Left colon (tissue), 2 donors: Measurements from ENCODE around the gene ITGB1. TPM values are rescaled to one million over a fixed set of nuclear protein-coding genes. Genes with fewer than 3 reads are reported as not detected.
"Not testable (repeated sequence)": the region's sequence is repeated elsewhere in the genome, so short reads cannot be mapped to it uniquely, and the experiment has no call there.

Source experiments
- ATAC-seq: fragments of 200-7000 bp; cut with Tn5 transposase; one replicate; pipeline ENCODE4 v1.9.1; 2020; ENCODE audit warnings: mild to moderate bottlenecking, moderate library complexity
- DNase-seq, 2 donors: peaks; one replicate each; pipeline ENCODE4 v3.0.0-alpha.2; 2020
- intact Hi-C, 2 donors: fragments of 100-400 bp; cut with DNase I in 1 of 2; cut with micrococcal nuclease in 1 of 2; formaldehyde crosslinking; loops; one replicate each; pipeline versions ENCODE4 v1.11.2 to v1.14.0; 2022; cut with DNase I, micrococcal nuclease
- total RNA-seq, 2 donors: library from RNA; stranded (reverse); fragmentation: NEBNext Ultra II Directional; extraction: Animal tissue kit (Norgen Biotek cat#: 25700); gene quantifications; one replicate each; pipeline ENCODE4 v1.2.1, GENCODE V29; 2021
- donor health status: DM: no; HTN: no; CAD: no.
- donor health status: DM: yes; HTN: yes; CAD: no.

Gene ITGB1
- total RNA-seq, 2 donors from 2014 or later = 303 to 331 TPM

- intact Hi-C loops = no loop called here
- peak in 1 of 2 donors; percentile 48 for DNase-seq
- peak; percentile 88 for ATAC-seq
These were observed 14.0 kb downstream of the ITGB1 start for GRCh38 chr10:32943854-32944661.

GRCh38 chr10:32943395-32943794, 14.6 kb downstream of the ITGB1 start:
- ATAC-seq = no peak
- DNase-seq = no peak
- intact Hi-C loops = no loop called here

GRCh38 chr10:32942081-32942480, 15.9 kb downstream of the ITGB1 start:
- no peak for DNase-seq
- no peak for ATAC-seq
- intact Hi-C loops = no loop called here

GRCh38 chr10:32941357-32941756, 16.7 kb downstream of the ITGB1 start:
- ATAC-seq (no peak), DNase-seq (no peak)
- intact Hi-C loops = no loop called here

- intact Hi-C loops = no loop called here
- ATAC-seq (no peak), DNase-seq (no peak)
These were observed 17.4 kb downstream of the ITGB1 start for GRCh38 chr10:32940321-32941301.

GRCh38 chr10:32939296-32940111, 18.5 kb downstream of the ITGB1 start:
- intact Hi-C loops = no loop called here
- no peak for ATAC-seq
- no peak for DNase-seq

- DNase-seq (peak; percentile 37 to 65), ATAC-seq (peak; percentile 85)
- intact Hi-C loops = no loop called here
These were observed 19.4 kb downstream of the ITGB1 start for GRCh38 chr10:32938554-32939061.

GRCh38 chr10:32937911-32938424, 20.1 kb downstream of the ITGB1 start:
- no peak for DNase-seq

GRCh38 chr10:32932225-32932729, 25.8 kb downstream of the ITGB1 start:
- intact Hi-C loops = no loop called here
- no peak for DNase-seq

More at GRCh38 chr10:32937911-32938424, 20.1 kb downstream of the ITGB1 start:
- peak; percentile 43 for ATAC-seq
- intact Hi-C loops = no loop called here

GRCh38 chr10:32931593-32931992, 26.4 kb downstream of the ITGB1 start:
- DNase-seq (no peak), ATAC-seq (no peak)

More at GRCh38 chr10:32932225-32932729, 25.8 kb downstream of the ITGB1 start:
- no peak for ATAC-seq

GRCh38 chr10:32930036-32930435, 28.0 kb downstream of the ITGB1 start:
- intact Hi-C loops = no loop called here
- no peak for ATAC-seq
- DNase-seq = no peak

More at GRCh38 chr10:32931593-32931992, 26.4 kb downstream of the ITGB1 start:
- intact Hi-C loops = no loop called here

- intact Hi-C loops = no loop called here
- ATAC-seq = no peak
- no peak for DNase-seq
These were observed 28.4 kb downstream of the ITGB1 start for GRCh38 chr10:32929634-32930033.

GRCh38 chr10:32927750-32928149, 30.3 kb downstream of the ITGB1 start:
- intact Hi-C loops = no loop called here
- no peak for DNase-seq
- ATAC-seq = no peak

GRCh38 chr10:32923849-32924248, 34.2 kb downstream of the ITGB1 start:
- no peak for DNase-seq
- intact Hi-C loops = no loop called here
- no peak for ATAC-seq

- DNase-seq = no peak
- ATAC-seq = no peak
- intact Hi-C loops = no loop called here
These were observed 34.9 kb downstream of the ITGB1 start for GRCh38 chr10:32923134-32923533.

GRCh38 chr10:32922170-32922569, 35.9 kb downstream of the ITGB1 start:
- ATAC-seq (no peak), DNase-seq (no peak)
- intact Hi-C loops = no loop called here

GRCh38 chr10:32917817-32918216, 40.2 kb downstream of the ITGB1 start:
- intact Hi-C loops, DNase-seq, ATAC-seq: not testable (repeated sequence)
